ENCODE results near the gene ZNF30. TPM values are rescaled to one million over a fixed set of nuclear protein-coding genes. Genes with fewer than 3 reads are reported as not detected.
"Not testable (repeated sequence)": the region's sequence is repeated elsewhere in the genome, so short reads cannot be mapped to it uniquely, and the experiment has no call there.

ZNF30 gene
- total RNA-seq, 1 donor from 2014 or later: 3.7 TPM

- intact Hi-C loops (cut with micrococcal nuclease): no loop called here
- ATAC-seq: no peak
- DNase-seq: no peak
Observed at GRCh38 chr19:34957830-34958751, 31.4 kb downstream of the ZNF30 start.

- intact Hi-C loops (cut with micrococcal nuclease): no loop called here
Observed at GRCh38 chr19:34959021-34959420, 32.3 kb downstream of the ZNF30 start.

GRCh38 chr19:34960103-34960805 lies 33.6 kb downstream of the ZNF30 start:
- no peak for ATAC-seq
- no peak for DNase-seq
- intact Hi-C loops (cut with micrococcal nuclease): no loop called here

More at GRCh38 chr19:34959021-34959420, 32.3 kb downstream of the ZNF30 start:
- DNase-seq: no peak
- ATAC-seq: no peak

GRCh38 chr19:34960940-34961679 lies 34.4 kb downstream of the ZNF30 start:
- no peak for ATAC-seq
- intact Hi-C loops (cut with micrococcal nuclease): no loop called here
- DNase-seq: no peak

GRCh38 chr19:34961775-34962686 lies 35.3 kb downstream of the ZNF30 start:
- intact Hi-C loops (cut with micrococcal nuclease): no loop called here
- DNase-seq (no peak), ATAC-seq (peak; percentile 37)

GRCh38 chr19:34962687-34963572 lies 36.2 kb downstream of the ZNF30 start:
- DNase-seq (no peak), ATAC-seq (peak; percentile 32)
- intact Hi-C loops (cut with micrococcal nuclease): no loop called here

GRCh38 chr19:34963573-34964406 lies 37.1 kb downstream of the ZNF30 start, which contains the start of gene ZNF792:
ZNF792 (minus strand) TSS chr19:34964229; CDS start chr19:34963662, 567 bp downstream.
- intact Hi-C loops (cut with micrococcal nuclease): no loop called here
- DNase-seq: peak; percentile 85
- ATAC-seq: peak; percentile 93

- DNase-seq (no peak), ATAC-seq (no peak)
- intact Hi-C loops (cut with micrococcal nuclease): no loop called here
Observed at GRCh38 chr19:34964598-34964997, 37.9 kb downstream of the ZNF30 start.

GRCh38 chr19:34965505-34965904 lies 38.8 kb downstream of the ZNF30 start:
- ATAC-seq; DNase-seq; intact Hi-C loops (cut with micrococcal nuclease): not testable (repeated sequence)

- no peak for DNase-seq
- no peak for ATAC-seq
- intact Hi-C loops (cut with micrococcal nuclease): no loop called here
Observed at GRCh38 chr19:34967551-34967950, 40.8 kb downstream of the ZNF30 start.

GRCh38 chr19:34969721-34970120 lies 43.0 kb downstream of the ZNF30 start:
- DNase-seq (no peak), ATAC-seq (no peak)
- intact Hi-C loops (cut with micrococcal nuclease): loop anchor here (5.0 kb wide), 1 partner anchor 43 kb away; no protein-coding TSS in a partner anchor

GRCh38 chr19:34970185-34970780 lies 43.6 kb downstream of the ZNF30 start:
- ATAC-seq, DNase-seq: not testable (repeated sequence)
- intact Hi-C loops (cut with micrococcal nuclease): loop anchor here (5.0 kb wide), 1 partner anchor 42 kb away; no protein-coding TSS in a partner anchor

GRCh38 chr19:34972163-34972705 lies 45.5 kb downstream of the ZNF30 start:
- ATAC-seq: no peak
- intact Hi-C loops (cut with micrococcal nuclease): loop anchor here (5.0 kb wide), 1 partner anchor 40 kb away; no protein-coding TSS in a partner anchor
- DNase-seq: no peak

GRCh38 chr19:34974646-34975045 lies 47.9 kb downstream of the ZNF30 start:
- DNase-seq (no peak), ATAC-seq (no peak)
- intact Hi-C loops (cut with micrococcal nuclease): loop anchor here (5.0 kb wide), 1 partner anchor 38 kb away; no protein-coding TSS in a partner anchor

GRCh38 chr19:34975056-34975455 lies 48.4 kb downstream of the ZNF30 start:
- no peak for DNase-seq
- intact Hi-C loops (cut with micrococcal nuclease): no loop called here

GRCh38 chr19:34976611-34977010 lies 49.9 kb downstream of the ZNF30 start:
- no peak for ATAC-seq
- no peak for DNase-seq
- intact Hi-C loops (cut with micrococcal nuclease): no loop called here

More at GRCh38 chr19:34975056-34975455, 48.4 kb downstream of the ZNF30 start:
- ATAC-seq: no peak

Data from left ventricle myocardium superior (tissue), 1 donor.